WTC11 (cell line): ENCODE measurements around the gene RPS6KL1. TPM values are rescaled to one million over a fixed set of nuclear protein-coding genes. Genes with fewer than 3 reads are reported as not detected.

Source experiments
- ATAC-seq: fragments of 200-7000 bp; cut with Tn5 transposase; 2 replicates; pipeline ENCODE4 v1.10.0; 2021; ENCODE audit warnings: mild to moderate bottlenecking, moderate library complexity
- CTCF ChIA-PET: fragments of 300-600 bp; sonication (Branson Sonifier 250); formaldehyde crosslinking; loops from one replicate; lab custom pipeline; 2021; ENCODE audit warnings: antibody characterized with exemption; lab: Charles Lee
- POLR2A ChIA-PET: fragments of 350-600 bp; sonication (Branson Sonifier 250); formaldehyde crosslinking; loops from one replicate; lab custom pipeline; 2021; ENCODE audit warnings: antibody characterized with exemption; lab: Charles Lee
- DNase-seq: peaks from one replicate; pipeline ENCODE4 v3.0.0; 2021; ENCODE audit warnings: low spot score
- H3K27ac Mint-ChIP-seq: 2 replicates; pipeline ENCODE4 v1.8.0; 2021; ENCODE audit warnings: mixed read lengths
- H3K27me3 Mint-ChIP-seq: 2 replicates; pipeline ENCODE4 v1.8.0; 2021; ENCODE audit warnings: low read depth, mild to moderate bottlenecking, moderate library complexity, mixed read lengths
- H3K36me3 Mint-ChIP-seq: 2 replicates; pipeline ENCODE4 v1.8.0; 2021; ENCODE audit warnings: mixed read lengths
- H3K4me1 Mint-ChIP-seq: 2 replicates; pipeline ENCODE4 v1.8.0; 2022; ENCODE audit warnings: mixed read lengths
- H3K4me3 Mint-ChIP-seq: 2 replicates; pipeline ENCODE4 v1.8.0; 2021; ENCODE audit warnings: mild to moderate bottlenecking, moderate library complexity, mixed read lengths
- H3K9me3 Mint-ChIP-seq: 2 replicates; pipeline ENCODE4 v1.8.0; 2021; ENCODE audit warnings: mixed read lengths
- ARID4B ChIP-seq: sonication (generic); formaldehyde crosslinking; IDR thresholded peaks from 2 replicates; pipeline ENCODE4 v1.8.0; 2023; ENCODE audit warnings: missing genetic modification reagents, mild to moderate bottlenecking, borderline replicate concordance
- FOXJ3 ChIP-seq: sonication (generic); formaldehyde crosslinking; IDR thresholded peaks from 2 replicates; pipeline ENCODE4 v1.9.0; 2021; ENCODE audit warnings: missing genetic modification reagents, mild to moderate bottlenecking, borderline replicate concordance
- GABPB1 ChIP-seq: sonication (generic); formaldehyde crosslinking; IDR thresholded peaks from 2 replicates; pipeline ENCODE4 v1.8.1; 2023; ENCODE audit warnings: mild to moderate bottlenecking, missing genetic modification reagents
- GRHL2 ChIP-seq: fragments of 250-450 bp; sonication (Bioruptor Pico); IDR thresholded peaks from 2 replicates; pipeline ENCODE4 v1.8.0; 2022; ENCODE audit warnings: mild to moderate bottlenecking, moderate library complexity; ENCODE audit not compliant: insufficient replicate concordance, severe bottlenecking
- GTF2I ChIP-seq: fragments of 250-450 bp; sonication (Bioruptor Pico); conservative IDR thresholded peaks from 2 replicates; pipeline ENCODE4 v1.4.0; 2021; ENCODE audit warnings: mild to moderate bottlenecking
- IRF1 ChIP-seq: sonication (generic); formaldehyde crosslinking; IDR thresholded peaks from 2 replicates; pipeline ENCODE4 v1.8.0; 2023; ENCODE audit warnings: missing genetic modification reagents
- MYBL2 ChIP-seq: sonication (generic); formaldehyde crosslinking; IDR thresholded peaks from 2 replicates; pipeline ENCODE4 v1.8.1; 2023; ENCODE audit warnings: mild to moderate bottlenecking, moderate library complexity, missing genetic modification reagents
- NFE2L1 ChIP-seq: sonication (generic); formaldehyde crosslinking; IDR thresholded peaks from 2 replicates; pipeline ENCODE4 v1.8.1; 2023; ENCODE audit warnings: missing genetic modification reagents
- NR3C1 ChIP-seq: sonication (generic); formaldehyde crosslinking; conservative IDR thresholded peaks from 2 replicates; pipeline ENCODE4 v1.8.1; 2023; ENCODE audit warnings: low read depth, mild to moderate bottlenecking, missing genetic modification reagents
- PRRX2 ChIP-seq: fragments of 250-450 bp; sonication (Bioruptor Pico); IDR thresholded peaks from 2 replicates; pipeline ENCODE4 v1.8.0; 2021; ENCODE audit warnings: mild to moderate bottlenecking
- RELA ChIP-seq: sonication (generic); formaldehyde crosslinking; IDR thresholded peaks from 2 replicates; pipeline ENCODE4 v1.8.1; 2022; ENCODE audit warnings: missing genetic modification reagents, mild to moderate bottlenecking, borderline replicate concordance
- SP1 ChIP-seq: sonication (generic); formaldehyde crosslinking; conservative IDR thresholded peaks from 2 replicates; pipeline ENCODE4 v1.8.1; 2022; ENCODE audit warnings: missing genetic modification reagents
- ZBTB43 ChIP-seq: sonication (generic); formaldehyde crosslinking; IDR thresholded peaks from 2 replicates; pipeline ENCODE4 v1.8.1; 2023; ENCODE audit warnings: mild to moderate bottlenecking, missing genetic modification reagents
- ZNF317 ChIP-seq: sonication (generic); formaldehyde crosslinking; IDR thresholded peaks from 2 replicates; pipeline ENCODE4 v1.8.1; 2023; ENCODE audit warnings: low read depth, mild to moderate bottlenecking, moderate library complexity, missing genetic modification reagents, borderline replicate concordance
- total RNA-seq: library from RNA; stranded (reverse); gene quantifications from 3 replicates; pipeline ENCODE4 v1.2.3, GENCODE V29; 2021
- TF ChIP-seq, protein P1 (sequence below): sonication (generic); formaldehyde crosslinking; IDR thresholded peaks from 2 replicates; pipeline ENCODE4 v1.8.1; 2022; ENCODE audit warnings: missing genetic modification reagents, borderline replicate concordance
- TF ChIP-seq, protein P2 (sequence below): sonication (generic); formaldehyde crosslinking; IDR thresholded peaks from 2 replicates; pipeline ENCODE4 v1.8.1; 2022; ENCODE audit warnings: mild to moderate bottlenecking, missing genetic modification reagents, moderate library complexity, borderline replicate concordance
- TF ChIP-seq, protein P3 (sequence below): fragments of 250-450 bp; sonication (Bioruptor Pico); IDR thresholded peaks from 2 replicates; pipeline ENCODE4 v1.9.0; 2021; ENCODE audit warnings: mild to moderate bottlenecking
- TF ChIP-seq, protein P4 (sequence below): sonication (generic); formaldehyde crosslinking; IDR thresholded peaks from 2 replicates; pipeline ENCODE4 v1.8.1; 2022; ENCODE audit warnings: low read depth, missing genetic modification reagents, borderline replicate concordance

RPS6KL1 gene
- total RNA-seq, 1 experiment from 2014 or later, result 10.6 TPM

GRCh38 chr14:74942608-74943007, 19.5 kb upstream of the RPS6KL1 start (continued):
- TF ChIP-seq GRHL2 (CRISPR knock-in tag) (no peak), GTF2I (CRISPR knock-in tag) (no peak), MYBL2 (CRISPR knock-in tag) (no peak), PRRX2 (CRISPR knock-in tag) (no peak), NFE2L1 (CRISPR knock-in tag) (no peak)
- TF ChIP-seq, protein P1, sequence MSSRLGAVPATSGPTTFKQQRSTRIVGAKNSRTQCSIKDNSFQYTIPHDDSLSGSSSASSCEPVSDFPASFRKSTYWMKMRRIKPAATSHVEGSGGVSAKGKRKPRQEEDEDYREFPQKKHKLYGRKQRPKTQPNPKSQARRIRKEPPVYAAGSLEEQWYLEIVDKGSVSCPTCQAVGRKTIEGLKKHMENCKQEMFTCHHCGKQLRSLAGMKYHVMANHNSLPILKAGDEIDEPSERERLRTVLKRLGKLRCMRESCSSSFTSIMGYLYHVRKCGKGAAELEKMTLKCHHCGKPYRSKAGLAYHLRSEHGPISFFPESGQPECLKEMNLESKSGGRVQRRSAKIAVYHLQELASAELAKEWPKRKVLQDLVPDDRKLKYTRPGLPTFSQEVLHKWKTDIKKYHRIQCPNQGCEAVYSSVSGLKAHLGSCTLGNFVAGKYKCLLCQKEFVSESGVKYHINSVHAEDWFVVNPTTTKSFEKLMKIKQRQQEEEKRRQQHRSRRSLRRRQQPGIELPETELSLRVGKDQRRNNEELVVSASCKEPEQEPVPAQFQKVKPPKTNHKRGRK (CRISPR knock-in tag), result no peak
- TF ChIP-seq, protein P2, sequence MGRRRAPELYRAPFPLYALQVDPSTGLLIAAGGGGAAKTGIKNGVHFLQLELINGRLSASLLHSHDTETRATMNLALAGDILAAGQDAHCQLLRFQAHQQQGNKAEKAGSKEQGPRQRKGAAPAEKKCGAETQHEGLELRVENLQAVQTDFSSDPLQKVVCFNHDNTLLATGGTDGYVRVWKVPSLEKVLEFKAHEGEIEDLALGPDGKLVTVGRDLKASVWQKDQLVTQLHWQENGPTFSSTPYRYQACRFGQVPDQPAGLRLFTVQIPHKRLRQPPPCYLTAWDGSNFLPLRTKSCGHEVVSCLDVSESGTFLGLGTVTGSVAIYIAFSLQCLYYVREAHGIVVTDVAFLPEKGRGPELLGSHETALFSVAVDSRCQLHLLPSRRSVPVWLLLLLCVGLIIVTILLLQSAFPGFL (CRISPR knock-in tag), result no peak
- TF ChIP-seq, all 79 proteins: peak for 0

DNA sequence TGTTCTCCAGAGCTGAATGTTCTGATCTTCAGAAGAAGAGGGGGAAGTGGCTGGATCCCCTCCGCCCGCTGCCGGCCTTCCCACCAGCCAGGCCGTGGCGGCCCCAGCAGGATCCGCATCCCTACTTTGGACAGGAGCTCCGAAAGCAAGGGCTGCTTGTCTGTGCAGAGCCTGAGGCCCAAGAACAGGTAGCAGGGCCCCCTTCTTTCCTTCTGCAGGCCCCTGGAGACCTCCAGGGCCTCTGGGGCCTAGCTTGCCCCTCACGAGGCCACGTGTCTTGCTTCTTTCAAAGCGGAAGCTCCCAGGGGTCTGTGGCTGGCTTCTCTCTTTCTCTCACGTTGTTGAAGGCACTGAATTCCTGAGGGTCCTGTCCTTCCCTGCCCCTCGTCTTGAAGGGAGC, 19.1 kb upstream of the RPS6KL1 start:
- ChIA-PET POLR2A (interaction anchor here (0.7 kb wide), 1 partner anchor 112 kb away, joined by 3 read pairs; no protein-coding TSS in a partner anchor), CTCF (interaction anchor here (0.8 to 2.0 kb wide), 11 partner anchors 9 to 122 kb away, joined by 3 to 11 read pairs (median 5); partner anchors contain the start of genes ACYP1 and RPS6KL1)
- H3K27ac Mint-ChIP-seq, result no peak overlapping the region
- H3K27me3 Mint-ChIP-seq, result no peaks in the 10 kb centered on the region; the same call in 1 of the 2 replicates
- H3K4me1 Mint-ChIP-seq, result peaks cover 3% of the 10 kb centered on the region
- H3K9me3 Mint-ChIP-seq, result no peaks in the 10 kb centered on the region
- ATAC-seq (no peak), DNase-seq (no peak)
- no peak overlapping the region for H3K4me3 Mint-ChIP-seq
- no peaks in the 10 kb centered on the region for H3K36me3 Mint-ChIP-seq
- TF ChIP-seq IRF1 (CRISPR knock-in tag) (no peak), ARID4B (no peak), SP1 (CRISPR knock-in tag) (no peak), ZBTB43 (CRISPR knock-in tag) (no peak), ZNF317 (no peak), NR3C1 (CRISPR knock-in tag) (no peak), FOXJ3 (CRISPR knock-in tag) (no peak), GABPB1 (CRISPR knock-in tag) (no peak), RELA (CRISPR knock-in tag) (no peak)
- TF ChIP-seq, protein P3, sequence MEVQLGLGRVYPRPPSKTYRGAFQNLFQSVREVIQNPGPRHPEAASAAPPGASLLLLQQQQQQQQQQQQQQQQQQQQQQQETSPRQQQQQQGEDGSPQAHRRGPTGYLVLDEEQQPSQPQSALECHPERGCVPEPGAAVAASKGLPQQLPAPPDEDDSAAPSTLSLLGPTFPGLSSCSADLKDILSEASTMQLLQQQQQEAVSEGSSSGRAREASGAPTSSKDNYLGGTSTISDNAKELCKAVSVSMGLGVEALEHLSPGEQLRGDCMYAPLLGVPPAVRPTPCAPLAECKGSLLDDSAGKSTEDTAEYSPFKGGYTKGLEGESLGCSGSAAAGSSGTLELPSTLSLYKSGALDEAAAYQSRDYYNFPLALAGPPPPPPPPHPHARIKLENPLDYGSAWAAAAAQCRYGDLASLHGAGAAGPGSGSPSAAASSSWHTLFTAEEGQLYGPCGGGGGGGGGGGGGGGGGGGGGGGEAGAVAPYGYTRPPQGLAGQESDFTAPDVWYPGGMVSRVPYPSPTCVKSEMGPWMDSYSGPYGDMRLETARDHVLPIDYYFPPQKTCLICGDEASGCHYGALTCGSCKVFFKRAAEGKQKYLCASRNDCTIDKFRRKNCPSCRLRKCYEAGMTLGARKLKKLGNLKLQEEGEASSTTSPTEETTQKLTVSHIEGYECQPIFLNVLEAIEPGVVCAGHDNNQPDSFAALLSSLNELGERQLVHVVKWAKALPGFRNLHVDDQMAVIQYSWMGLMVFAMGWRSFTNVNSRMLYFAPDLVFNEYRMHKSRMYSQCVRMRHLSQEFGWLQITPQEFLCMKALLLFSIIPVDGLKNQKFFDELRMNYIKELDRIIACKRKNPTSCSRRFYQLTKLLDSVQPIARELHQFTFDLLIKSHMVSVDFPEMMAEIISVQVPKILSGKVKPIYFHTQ, result no peak
- TF ChIP-seq, protein P1 (CRISPR knock-in tag), result no peak
- TF ChIP-seq, protein P4, sequence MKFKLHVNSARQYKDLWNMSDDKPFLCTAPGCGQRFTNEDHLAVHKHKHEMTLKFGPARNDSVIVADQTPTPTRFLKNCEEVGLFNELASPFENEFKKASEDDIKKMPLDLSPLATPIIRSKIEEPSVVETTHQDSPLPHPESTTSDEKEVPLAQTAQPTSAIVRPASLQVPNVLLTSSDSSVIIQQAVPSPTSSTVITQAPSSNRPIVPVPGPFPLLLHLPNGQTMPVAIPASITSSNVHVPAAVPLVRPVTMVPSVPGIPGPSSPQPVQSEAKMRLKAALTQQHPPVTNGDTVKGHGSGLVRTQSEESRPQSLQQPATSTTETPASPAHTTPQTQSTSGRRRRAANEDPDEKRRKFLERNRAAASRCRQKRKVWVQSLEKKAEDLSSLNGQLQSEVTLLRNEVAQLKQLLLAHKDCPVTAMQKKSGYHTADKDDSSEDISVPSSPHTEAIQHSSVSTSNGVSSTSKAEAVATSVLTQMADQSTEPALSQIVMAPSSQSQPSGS, result no peak
